K562 (cell line): Measurements from ENCODE around the gene CAST. TPM values are rescaled to one million over a fixed set of nuclear protein-coding genes. Genes with fewer than 3 reads are reported as not detected.

Source experiments
- ATAC-seq: fragments of 200-7000 bp; cut with Tn5 transposase; 3 replicates; pipeline ENCODE4 v1.9.1; 2020; ENCODE audit warnings: moderate library complexity
- BruUV-seq: library from RNA; stranded (reverse); fragments of 400-500 nt; replicated peaks from 2 replicates; lab custom pipeline; 2021; lab: Mats Ljungman, UMichigan
- CTCF ChIA-PET: fragments of 300-600 bp; formaldehyde crosslinking; extraction: SDS; loops from one replicate; lab custom pipeline; 2021; ENCODE audit warnings: low intra/inter-chr PET ratio; lab: Yijun Ruan, JAX
- POLR2A ChIA-PET: fragments of 300-600, 350-650 bp; sonication (Branson Sonifier 250); formaldehyde crosslinking; extraction: SDS; loops from one replicate; lab custom pipeline; 2021; ENCODE audit warnings: antibody characterized with exemption, inconsistent platforms; lab: Yijun Ruan, JAX
- DNase-seq, 4 experiments: peaks; one replicate each; pipeline versions ENCODE4 v3.0.0 to v3.0.0-alpha.2; 2011 to 2018; ENCODE audit warnings: low spot score in 3 of 4, mixed read lengths in 3 of 4; ENCODE audit errors: extremely low read depth in 1 of 4
- FAIRE-seq: peaks from 2 replicates; lab custom pipeline; 2011; peaks lifted over from hg19 to GRCh38; lab: Jason Lieb, UNC
- H2AFZ ChIP-seq: 2 replicates; pipeline ENCODE4 v1.6.0; 2011; ENCODE audit warnings: low read depth, low read length, control low read depth, inconsistent platforms
- H3K27ac ChIP-seq: fragments of 200-600 bp; 3 replicates; pipeline ENCODE4 v1.8.0; 2011; ENCODE audit warnings: low read depth, mild to moderate bottlenecking, control low read depth, inconsistent platforms, low read length, moderate library complexity, mixed read lengths; ENCODE audit errors: extremely low read depth
- H3K27me3 ChIP-seq, 2 experiments: fragments of 300-600 bp in 1 of 2; 2 replicates in 1 of 2; 3 replicates in 1 of 2; pipeline versions ENCODE4 v1.6.0 to v1.8.0; 2011; ENCODE audit warnings: inconsistent platforms in 2 of 2, low read length in 2 of 2, mild to moderate bottlenecking in 1 of 2, mixed read lengths in 1 of 2, moderate library complexity in 1 of 2; ENCODE audit not compliant: control insufficient read depth in 2 of 2, insufficient read depth in 2 of 2
- H3K36me3 ChIP-seq: fragments of 300-600 bp; 3 replicates; pipeline ENCODE4 v1.8.0; 2011; ENCODE audit warnings: mild to moderate bottlenecking, low read length, inconsistent platforms; ENCODE audit not compliant: control insufficient read depth, insufficient read depth
- H3K4me1 ChIP-seq, 2 experiments: fragments of 200-600 bp in 1 of 2; replicated peaks in 1 of 2; 2 replicates in 1 of 2; 3 replicates in 1 of 2; pipeline versions ENCODE4 v1.5.1 to v1.8.0; 2011; ENCODE audit warnings: inconsistent platforms in 2 of 2, low read length in 2 of 2, mild to moderate bottlenecking in 1 of 2, mixed read lengths in 1 of 2, moderate library complexity in 1 of 2; ENCODE audit not compliant: control insufficient read depth in 2 of 2, insufficient read depth in 2 of 2
- H3K4me2 ChIP-seq: 2 replicates; pipeline ENCODE4 v1.6.1; 2011; ENCODE audit warnings: low read length, control low read depth, inconsistent platforms, mixed read lengths; ENCODE audit not compliant: insufficient read depth
- H3K4me3 ChIP-seq: fragments of 200-600 bp; sonication (generic), shearing (Covaris generic); 2 replicates; pipeline ENCODE4 v1.5.1; 2016; ENCODE audit warnings: control low read depth, inconsistent platforms
- H3K79me2 ChIP-seq: fragments of 200-600 bp; 3 replicates; pipeline ENCODE4 v1.8.0; 2011; ENCODE audit warnings: low read length, inconsistent platforms; ENCODE audit not compliant: control insufficient read depth, insufficient read depth
- H3K9ac ChIP-seq, 2 experiments: 2 replicates each; pipeline versions ENCODE4 v1.6.0 to v1.6.1; 2011; ENCODE audit warnings: low read depth in 2 of 2, low read length in 2 of 2, control low read depth in 1 of 2, inconsistent platforms in 1 of 2, mild to moderate bottlenecking in 1 of 2, mixed read lengths in 1 of 2; ENCODE audit not compliant: insufficient read depth in 1 of 2
- H3K9me1 ChIP-seq: one replicate; pipeline ENCODE4 v1.6.0; 2011; ENCODE audit warnings: inconsistent platforms, mild to moderate bottlenecking, low read length, moderate library complexity; ENCODE audit not compliant: control insufficient read depth, insufficient read depth
- H3K9me3 ChIP-seq: replicated peaks from 2 replicates; pipeline ENCODE4 v1.5.1; 2011; ENCODE audit warnings: low read depth, low read length, inconsistent platforms; ENCODE audit not compliant: control insufficient read depth, insufficient read depth
- H4K20me1 ChIP-seq: replicated peaks from 2 replicates; pipeline ENCODE4 v1.6.1; 2011; ENCODE audit warnings: low read length, inconsistent platforms, mixed read lengths; ENCODE audit not compliant: control insufficient read depth, insufficient read depth
- CBX2 ChIP-seq: fragments of 200-600 bp; sonication (generic); IDR thresholded peaks from one replicate; pipeline ENCODE4 v1.6.1; 2012; ENCODE audit warnings: mild to moderate bottlenecking, low read length, inconsistent platforms; ENCODE audit not compliant: insufficient read depth, poor library complexity, severe bottlenecking
- GABPB2 ChIP-seq: fragments of 250-450 bp; sonication (Bioruptor Pico); conservative IDR thresholded peaks from 2 replicates; pipeline ENCODE4 v1.5.1; 2021; ENCODE audit warnings: mild to moderate bottlenecking
- JUND ChIP-seq, 2 experiments: IDR thresholded peaks; 2 replicates in 1 of 2; 3 replicates in 1 of 2; pipeline ENCODE4 v1.6.1; 2011; ENCODE audit warnings: borderline replicate concordance in 2 of 2, low read depth in 2 of 2, low read length in 2 of 2, improper control_type of control experiment in 1 of 2, missing biosample characterization in 1 of 2, missing genetic modification characterization in 1 of 2, missing genetic modification reagents in 1 of 2
- TAF7 ChIP-seq: fragments of 450-650 bp; IDR thresholded peaks from 2 replicates; pipeline ENCODE4 v1.6.1; 2016; ENCODE audit warnings: missing genetic modification characterization, missing compliant biosample characterization
- ZNF507 ChIP-seq: conservative IDR thresholded peaks from 2 replicates; pipeline ENCODE4 v1.6.1; 2017; ENCODE audit warnings: missing genetic modification characterization, missing compliant biosample characterization
- ZNF586 ChIP-seq: fragments of 450-650 bp; formaldehyde crosslinking; conservative IDR thresholded peaks from 2 replicates; pipeline ENCODE4 v1.4.0; 2020; ENCODE audit warnings: mild to moderate bottlenecking, moderate library complexity
- ZNF76 ChIP-seq: fragments of 250-450 bp; sonication (Bioruptor Pico); IDR thresholded peaks from 2 replicates; pipeline ENCODE4 v1.4.0; 2020; ENCODE audit warnings: mild to moderate bottlenecking, moderate library complexity, borderline replicate concordance
- WGBS: fragments of 100-300 bp; shearing (Covaris generic); methylation state at CpG from one replicate; pipeline ENCODE4 v1.1.6; 2016; ENCODE audit warnings: low coverage, mixed read lengths; ENCODE audit not compliant: insufficient coverage; ENCODE audit errors: missing lambda C conversion rate; 5-methylcytosine and 5-hydroxymethylcytosine counted together
- in situ Hi-C: fragments of 300-500 bp; cut with MboI; formaldehyde crosslinking; loops from 4 replicates; pipeline ENCODE4 v1.15.0; 2018; ENCODE audit warnings: inconsistent platforms, mixed read lengths
- intact Hi-C: fragments of 100-400 bp; cut with micrococcal nuclease; formaldehyde crosslinking; loops from 2 replicates; pipeline ENCODE4 v1.14.2; 2022
- polyA plus RNA-seq, 8 experiments: library from polyadenylated mRNA; depleted of rRNA in 4 of 8; stranded (reverse) in 5 of 8; unstranded in 3 of 8; fragments of >200 nt; fragmentation: Nextera tagmentation in 2 of 8; fragmentation: Illumina TruSeq in 1 of 8; extraction: Ambion mirVana in 2 of 8; extraction: Trizol in 1 of 8; gene quantifications; 2 replicates each; pipeline versions ENCODE4 v1.2.1 to v1.2.3, GENCODE V29; 2011 to 2014; ENCODE audit warnings: inconsistent platforms in 1 of 8, missing spikeins in 1 of 8
- total RNA-seq, 7 experiments: library from RNA; depleted of rRNA in 6 of 7; stranded (reverse); fragments of >200 nt in 6 of 7; fragmentation: Illumina TruSeq in 2 of 7; extraction: Trizol in 2 of 7; gene quantifications; 2 replicates each; pipeline versions ENCODE4 v1.2.1 to v1.2.3, GENCODE V29; 2011 to 2021; ENCODE audit warnings: low replicate concordance in 1 of 7
- TF ChIP-seq, protein P1 (sequence below): fragments of 200-800 bp; sonication (Bioruptor generic); IDR thresholded peaks from 2 replicates; pipeline ENCODE4 v1.6.1; 2017; ENCODE audit warnings: missing genetic modification characterization, missing compliant biosample characterization
- TF ChIP-seq, protein P2 (sequence below): IDR thresholded peaks from 2 replicates; pipeline ENCODE4 v1.6.1; 2011; ENCODE audit not compliant: insufficient read length; ENCODE audit errors: extremely low read depth
- TF ChIP-seq, protein P3 (sequence below): fragments of 250-450 bp; sonication (Bioruptor Pico); IDR thresholded peaks from 2 replicates; pipeline ENCODE4 v1.8.0; 2022; ENCODE audit warnings: inconsistent platforms, mild to moderate bottlenecking, moderate library complexity, borderline replicate concordance
- TF ChIP-seq, protein P4 (sequence below): sonication (generic); formaldehyde crosslinking; IDR thresholded peaks from 2 replicates; pipeline ENCODE4 v1.8.0; 2023; ENCODE audit warnings: mild to moderate bottlenecking, missing genetic modification reagents
- TF ChIP-seq, protein P5 (sequence below): IDR thresholded peaks from 2 replicates; pipeline ENCODE4 v1.6.1; 2014; ENCODE audit warnings: antibody characterized with exemption

Gene CAST
- total and polyA plus RNA-seq, 9 of the 15 experiments (the other 6 are each of a cell fraction or from before 2014, with no cell fraction given): 55.5 to 136 (median 86.1) TPM

DNA sequence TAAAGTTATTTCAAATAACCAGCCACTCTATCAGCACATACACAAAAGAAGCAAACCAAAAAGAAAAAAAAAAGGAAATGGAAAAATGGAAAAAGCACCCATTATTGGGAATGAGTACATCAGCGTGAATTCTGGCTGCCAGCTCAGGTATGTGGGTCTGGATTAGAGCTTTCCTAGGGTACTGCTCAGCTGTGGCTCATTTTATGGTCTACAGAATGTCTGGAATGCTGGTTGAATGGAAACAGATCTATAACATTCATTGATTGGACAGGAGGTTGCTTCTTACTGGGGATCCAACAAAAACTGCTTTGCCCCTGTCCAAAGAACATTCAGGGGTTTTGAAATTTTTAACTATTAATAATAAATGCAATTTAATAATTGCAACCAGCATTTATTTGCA lies 3.9 kb upstream of the CAST start:
- POLR2A ChIA-PET: no interaction called here
- 0% methylated on average over 1 of the region's 1 CpG for WGBS
- CTCF ChIA-PET: no interaction called here

More for the DNA sequence above, 3.9 kb upstream of the CAST start:
- Histone ChIP-seq H3K4me1 (peaks cover 0 to 16% of the 10 kb centered on the region in 2 experiments; a peak in 4 of 5 replicates), H3K9me3 (no peaks in the 10 kb centered on the region), H3K9me1 (no peaks in the 10 kb centered on the region), H3K36me3 (no peaks in the 10 kb centered on the region), H3K27ac (no peak overlapping the region), H3K4me2 (no peak overlapping the region), H3K9ac (no peak overlapping the region), H3K27me3 (peaks cover 11 to 25% of the 10 kb centered on the region in 2 experiments; a peak in 4 of 5 replicates), H4K20me1 (no peaks in the 10 kb centered on the region; the same call in 1 of the 2 replicates), H3K79me2 (no peaks in the 10 kb centered on the region), H2AFZ (no peak overlapping the region), H3K4me3 (no peak overlapping the region)
- no peak for FAIRE-seq
- in situ Hi-C loops (no loop called here), intact Hi-C loops (no loop called here)
- no peak for DNase-seq
- TF ChIP-seq, protein P1, sequence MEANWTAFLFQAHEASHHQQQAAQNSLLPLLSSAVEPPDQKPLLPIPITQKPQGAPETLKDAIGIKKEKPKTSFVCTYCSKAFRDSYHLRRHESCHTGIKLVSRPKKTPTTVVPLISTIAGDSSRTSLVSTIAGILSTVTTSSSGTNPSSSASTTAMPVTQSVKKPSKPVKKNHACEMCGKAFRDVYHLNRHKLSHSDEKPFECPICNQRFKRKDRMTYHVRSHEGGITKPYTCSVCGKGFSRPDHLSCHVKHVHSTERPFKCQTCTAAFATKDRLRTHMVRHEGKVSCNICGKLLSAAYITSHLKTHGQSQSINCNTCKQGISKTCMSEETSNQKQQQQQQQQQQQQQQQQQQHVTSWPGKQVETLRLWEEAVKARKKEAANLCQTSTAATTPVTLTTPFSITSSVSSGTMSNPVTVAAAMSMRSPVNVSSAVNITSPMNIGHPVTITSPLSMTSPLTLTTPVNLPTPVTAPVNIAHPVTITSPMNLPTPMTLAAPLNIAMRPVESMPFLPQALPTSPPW (CRISPR knock-in tag): no peak
- TF ChIP-seq ZNF586 (no peak), TAF7 (tag) (no peak), ZNF76 (CRISPR knock-in tag) (no peak), GABPB2 (CRISPR knock-in tag) (no peak), JUND (IDR thresholded peaks at IDR 0.05; ENCODE audit: borderline replicate concordance, low read depth, low read length) (no peak), JUND (tag; IDR thresholded peaks at IDR 0.05; ENCODE audit: borderline replicate concordance, low read depth, low read length) (no peak), CBX2 (no peak), ZNF507 (no peak)
- TF ChIP-seq, protein P2, sequence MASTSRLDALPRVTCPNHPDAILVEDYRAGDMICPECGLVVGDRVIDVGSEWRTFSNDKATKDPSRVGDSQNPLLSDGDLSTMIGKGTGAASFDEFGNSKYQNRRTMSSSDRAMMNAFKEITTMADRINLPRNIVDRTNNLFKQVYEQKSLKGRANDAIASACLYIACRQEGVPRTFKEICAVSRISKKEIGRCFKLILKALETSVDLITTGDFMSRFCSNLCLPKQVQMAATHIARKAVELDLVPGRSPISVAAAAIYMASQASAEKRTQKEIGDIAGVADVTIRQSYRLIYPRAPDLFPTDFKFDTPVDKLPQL: no peak
- TF ChIP-seq, protein P3, sequence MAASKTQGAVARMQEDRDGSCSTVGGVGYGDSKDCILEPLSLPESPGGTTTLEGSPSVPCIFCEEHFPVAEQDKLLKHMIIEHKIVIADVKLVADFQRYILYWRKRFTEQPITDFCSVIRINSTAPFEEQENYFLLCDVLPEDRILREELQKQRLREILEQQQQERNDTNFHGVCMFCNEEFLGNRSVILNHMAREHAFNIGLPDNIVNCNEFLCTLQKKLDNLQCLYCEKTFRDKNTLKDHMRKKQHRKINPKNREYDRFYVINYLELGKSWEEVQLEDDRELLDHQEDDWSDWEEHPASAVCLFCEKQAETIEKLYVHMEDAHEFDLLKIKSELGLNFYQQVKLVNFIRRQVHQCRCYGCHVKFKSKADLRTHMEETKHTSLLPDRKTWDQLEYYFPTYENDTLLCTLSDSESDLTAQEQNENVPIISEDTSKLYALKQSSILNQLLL (CRISPR knock-in tag): no peak
- TF ChIP-seq, protein P4, sequence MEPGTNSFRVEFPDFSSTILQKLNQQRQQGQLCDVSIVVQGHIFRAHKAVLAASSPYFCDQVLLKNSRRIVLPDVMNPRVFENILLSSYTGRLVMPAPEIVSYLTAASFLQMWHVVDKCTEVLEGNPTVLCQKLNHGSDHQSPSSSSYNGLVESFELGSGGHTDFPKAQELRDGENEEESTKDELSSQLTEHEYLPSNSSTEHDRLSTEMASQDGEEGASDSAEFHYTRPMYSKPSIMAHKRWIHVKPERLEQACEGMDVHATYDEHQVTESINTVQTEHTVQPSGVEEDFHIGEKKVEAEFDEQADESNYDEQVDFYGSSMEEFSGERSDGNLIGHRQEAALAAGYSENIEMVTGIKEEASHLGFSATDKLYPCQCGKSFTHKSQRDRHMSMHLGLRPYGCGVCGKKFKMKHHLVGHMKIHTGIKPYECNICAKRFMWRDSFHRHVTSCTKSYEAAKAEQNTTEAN: no peak
- TF ChIP-seq, protein P5, sequence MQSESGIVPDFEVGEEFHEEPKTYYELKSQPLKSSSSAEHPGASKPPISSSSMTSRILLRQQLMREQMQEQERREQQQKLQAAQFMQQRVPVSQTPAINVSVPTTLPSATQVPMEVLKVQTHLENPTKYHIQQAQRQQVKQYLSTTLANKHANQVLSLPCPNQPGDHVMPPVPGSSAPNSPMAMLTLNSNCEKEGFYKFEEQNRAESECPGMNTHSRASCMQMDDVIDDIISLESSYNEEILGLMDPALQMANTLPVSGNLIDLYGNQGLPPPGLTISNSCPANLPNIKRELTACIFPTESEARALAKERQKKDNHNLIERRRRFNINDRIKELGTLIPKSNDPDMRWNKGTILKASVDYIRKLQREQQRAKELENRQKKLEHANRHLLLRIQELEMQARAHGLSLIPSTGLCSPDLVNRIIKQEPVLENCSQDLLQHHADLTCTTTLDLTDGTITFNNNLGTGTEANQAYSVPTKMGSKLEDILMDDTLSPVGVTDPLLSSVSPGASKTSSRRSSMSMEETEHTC: no peak
- no TSS peak for BruUV-seq
- ATAC-seq: no peak
